Prostate gland (tissue), 2 donors: Measurements from ENCODE around the gene TRPC3. TPM values are rescaled to one million over a fixed set of nuclear protein-coding genes. Genes with fewer than 3 reads are reported as not detected.

Experiments used
- DNase-seq: peaks from one replicate; pipeline ENCODE4 v3.0.0-alpha.2; 2019; ENCODE audit warnings: low spot score
- H3K27ac ChIP-seq, 2 donors: fragments of 200-600 bp; sonication (generic); 2 replicates each; pipeline ENCODE4 v1.5.1; 2017 to 2019
- H3K27me3 ChIP-seq: fragments of 200-600 bp; sonication (generic); replicated peaks from 2 replicates; pipeline ENCODE4 v1.5.1; 2019; ENCODE audit not compliant: insufficient read depth
- H3K36me3 ChIP-seq, 2 donors: fragments of 200-600 bp; sonication (generic); 1 replicate in 1 of 2; 2 replicates in 1 of 2; pipeline versions ENCODE4 v1.5.1 to v1.8.1; 2017 to 2019
- H3K4me1 ChIP-seq: fragments of 200-600 bp; sonication (generic); replicated peaks from 2 replicates; pipeline ENCODE4 v1.5.1; 2019
- H3K4me3 ChIP-seq, 2 donors: fragments of 200-600 bp; sonication (generic); 2 replicates each; pipeline ENCODE4 v1.5.1; 2017 to 2019
- H3K9me3 ChIP-seq: fragments of 200-600 bp; sonication (generic); 2 replicates; pipeline ENCODE4 v1.5.1; 2017
- POLR2A ChIP-seq: fragments of 450-650 bp; IDR thresholded peaks from one replicate; pipeline ENCODE4 v1.6.1; 2016; ENCODE audit warnings: antibody characterized with exemption, mild to moderate bottlenecking
- POLR2AphosphoS5 ChIP-seq: sonication (generic); formaldehyde crosslinking; IDR thresholded peaks from one replicate; pipeline ENCODE4 v1.6.1; 2017; ENCODE audit warnings: antibody characterized with exemption
- WGBS: methylation state at CpG from one replicate; pipeline ENCODE4 v1.1.5; 2018; 5-methylcytosine and 5-hydroxymethylcytosine counted together
- intact Hi-C: fragments of 100-400 bp; cut with DNase I; formaldehyde crosslinking; loops from one replicate; pipeline ENCODE4 v1.14.2; 2022
- total RNA-seq, 2 donors: library from RNA; depleted of rRNA; stranded (reverse); fragments of >200 nt; gene quantifications; one replicate each; pipeline ENCODE4 v1.1.0, GENCODE V29; 2016
- TF ChIP-seq, protein P1 (sequence below), 4 experiments: fragments of 200-600 bp in 2 of 4; fragments of 450-650 bp in 2 of 4; sonication (generic) in 2 of 4; IDR thresholded peaks; 1 replicate in 3 of 4; 2 replicates in 1 of 4; pipeline ENCODE4 v1.5.1; 2016 to 2019; ENCODE audit warnings: antibody characterized with exemption in 4 of 4, mild to moderate bottlenecking in 2 of 4, moderate library complexity in 2 of 4

TRPC3 gene
- total RNA-seq, 2 donors from 2014 or later = 1.5 TPM; not detected in 1

DNA sequence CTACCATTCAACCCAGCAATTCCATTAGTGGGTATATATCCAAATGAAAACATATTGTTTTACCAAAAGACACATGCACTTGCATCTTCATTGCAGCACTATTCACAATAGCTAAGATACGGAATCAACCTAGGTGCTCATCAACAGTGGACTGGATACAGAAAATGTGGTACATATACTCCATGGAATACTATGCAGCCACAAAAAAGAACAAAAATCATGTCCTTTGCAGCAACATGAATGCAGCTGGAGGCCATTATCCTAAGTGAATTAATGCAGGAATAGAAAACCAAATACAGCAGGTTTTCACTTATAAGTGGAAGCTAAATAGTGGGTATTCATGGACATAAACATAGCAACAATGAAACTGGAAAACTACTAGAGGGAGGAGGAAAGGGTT lies 43.5 kb downstream of the TRPC3 start:
- Histone ChIP-seq H3K36me3 (no peaks in the 10 kb centered on the region), H3K4me3 (no peak overlapping the region), H3K27ac (no peak overlapping the region), H3K4me1 (no peaks in the 10 kb centered on the region), H3K9me3 (no peaks in the 10 kb centered on the region), H3K27me3 (no peaks in the 10 kb centered on the region)
- intact Hi-C loops = no loop called here
- no peak for TF ChIP-seq POLR2A
- no peak for TF ChIP-seq POLR2AphosphoS5
- TF ChIP-seq, protein P1, sequence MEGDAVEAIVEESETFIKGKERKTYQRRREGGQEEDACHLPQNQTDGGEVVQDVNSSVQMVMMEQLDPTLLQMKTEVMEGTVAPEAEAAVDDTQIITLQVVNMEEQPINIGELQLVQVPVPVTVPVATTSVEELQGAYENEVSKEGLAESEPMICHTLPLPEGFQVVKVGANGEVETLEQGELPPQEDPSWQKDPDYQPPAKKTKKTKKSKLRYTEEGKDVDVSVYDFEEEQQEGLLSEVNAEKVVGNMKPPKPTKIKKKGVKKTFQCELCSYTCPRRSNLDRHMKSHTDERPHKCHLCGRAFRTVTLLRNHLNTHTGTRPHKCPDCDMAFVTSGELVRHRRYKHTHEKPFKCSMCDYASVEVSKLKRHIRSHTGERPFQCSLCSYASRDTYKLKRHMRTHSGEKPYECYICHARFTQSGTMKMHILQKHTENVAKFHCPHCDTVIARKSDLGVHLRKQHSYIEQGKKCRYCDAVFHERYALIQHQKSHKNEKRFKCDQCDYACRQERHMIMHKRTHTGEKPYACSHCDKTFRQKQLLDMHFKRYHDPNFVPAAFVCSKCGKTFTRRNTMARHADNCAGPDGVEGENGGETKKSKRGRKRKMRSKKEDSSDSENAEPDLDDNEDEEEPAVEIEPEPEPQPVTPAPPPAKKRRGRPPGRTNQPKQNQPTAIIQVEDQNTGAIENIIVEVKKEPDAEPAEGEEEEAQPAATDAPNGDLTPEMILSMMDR (IDR thresholded peaks at IDR 0.05) = no peak
- WGBS = 92% methylated on average over 1 of the region's 1 CpG
- DNase-seq = no peak

GRCh38 chr4:121900132-121900983 lies 51.5 kb downstream of the TRPC3 start:
- Histone ChIP-seq H3K9me3 (no peaks in the 10 kb centered on the region), H3K4me3 (no peak overlapping the region), H3K27ac (no peak overlapping the region), H3K4me1 (no peaks in the 10 kb centered on the region), H3K27me3 (no peaks in the 10 kb centered on the region), H3K36me3 (no peaks in the 10 kb centered on the region)
- no peak for TF ChIP-seq POLR2AphosphoS5
- TF ChIP-seq, protein P1 (IDR thresholded peaks at IDR 0.05) = peak; percentile 15 to 70 (median 53)
- 65% methylated on average over 4 of the region's 4 CpGs for WGBS
- peak; percentile 32 for DNase-seq
- intact Hi-C loops = loop anchor here (5.0 kb wide), 1 partner anchor 677 kb away; no protein-coding TSS in a partner anchor

GRCh38 chr4:121898150-121898549 lies 53.7 kb downstream of the TRPC3 start:
- no peaks in the 10 kb centered on the region for H3K9me3 ChIP-seq
- intact Hi-C loops = no loop called here
- no peak overlapping the region for H3K4me3 ChIP-seq
- TF ChIP-seq, protein P1 (IDR thresholded peaks at IDR 0.05) = no peak
- TF ChIP-seq POLR2AphosphoS5 = no peak
- no peak for TF ChIP-seq POLR2A
- WGBS = 43% methylated on average over 6 of the region's 6 CpGs
- no peak overlapping the region for H3K27ac ChIP-seq
- H3K27me3 ChIP-seq = no peaks in the 10 kb centered on the region
- H3K36me3 ChIP-seq = no peaks in the 10 kb centered on the region
- no peak for DNase-seq
- no peaks in the 10 kb centered on the region for H3K4me1 ChIP-seq

DNA sequence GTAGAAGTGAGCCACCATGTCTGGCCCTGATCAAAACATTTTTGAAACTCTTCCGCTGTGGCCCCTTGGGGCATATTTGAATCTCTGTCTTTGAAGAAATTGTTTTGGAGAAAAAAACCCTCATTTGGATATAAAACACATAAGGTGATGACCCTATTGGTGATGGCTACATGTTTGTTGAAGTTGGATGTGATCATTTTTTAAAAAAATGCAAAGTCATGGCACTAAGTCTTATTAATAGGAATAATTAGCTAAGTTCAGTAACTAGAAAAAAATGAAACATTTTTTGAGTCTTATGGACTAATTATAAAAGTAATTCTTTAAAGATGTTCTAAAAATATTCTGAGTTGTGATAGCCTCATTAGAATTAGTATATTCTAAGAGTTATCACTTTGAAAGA lies 63.7 kb downstream of the TRPC3 start:
- 100% methylated on average over 1 of the region's 1 CpG for WGBS
- no peak for DNase-seq
- TF ChIP-seq POLR2A (no peak), POLR2AphosphoS5 (no peak)
- TF ChIP-seq, protein P1 (IDR thresholded peaks at IDR 0.05) = no peak
- Histone ChIP-seq H3K27me3 (no peaks in the 10 kb centered on the region), H3K9me3 (no peaks in the 10 kb centered on the region), H3K4me3 (no peak overlapping the region), H3K36me3 (no peaks in the 10 kb centered on the region), H3K4me1 (no peaks in the 10 kb centered on the region), H3K27ac (no peak overlapping the region)
- intact Hi-C loops = no loop called here

DNA sequence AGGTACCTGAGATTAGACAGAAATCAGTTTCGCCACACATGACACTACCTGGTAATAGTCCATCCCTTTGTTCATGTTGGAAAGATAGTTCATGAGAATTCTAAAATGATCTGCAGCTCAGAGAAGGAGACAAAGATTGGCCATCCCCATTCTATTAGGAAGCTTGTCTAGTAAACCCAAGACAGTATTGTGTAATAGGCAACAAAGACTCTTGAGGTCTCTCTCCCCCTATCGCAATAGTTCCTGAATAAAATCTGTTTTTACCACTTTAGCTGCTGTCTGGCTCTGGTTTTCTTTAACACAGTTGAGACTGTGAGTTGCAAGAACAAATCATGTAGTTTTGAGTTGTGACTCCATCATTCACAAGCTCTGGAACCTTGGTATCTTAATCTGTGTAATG lies 66.7 kb downstream of the TRPC3 start:
- no peaks in the 10 kb centered on the region for H3K27me3 ChIP-seq
- no peaks in the 10 kb centered on the region for H3K36me3 ChIP-seq
- no peaks in the 10 kb centered on the region for H3K4me1 ChIP-seq
- H3K4me3 ChIP-seq = no peak overlapping the region
- no peak for DNase-seq
- no peak overlapping the region for H3K27ac ChIP-seq
- TF ChIP-seq, protein P1 (IDR thresholded peaks at IDR 0.05) = no peak
- TF ChIP-seq POLR2AphosphoS5 (no peak), POLR2A (no peak)
- intact Hi-C loops = no loop called here
- WGBS = 97% methylated on average over 2 of the region's 2 CpGs
- H3K9me3 ChIP-seq = no peaks in the 10 kb centered on the region
